Muscle of leg (tissue), 11 donors: ENCODE measurements around the gene MAPK14. TPM values are rescaled to one million over a fixed set of nuclear protein-coding genes. Genes with fewer than 3 reads are reported as not detected.
A peak's percentile ranks its signal among the peaks of the same experiment; 100 is the strongest.

Experiments
- DNase-seq: peaks from one replicate; pipeline ENCODE4 v3.0.0; 2013
- H3K27ac ChIP-seq: one replicate; pipeline ENCODE4 v1.5.1; 2013; ENCODE audit warnings: mild to moderate bottlenecking, low read length, control low read depth
- H3K27me3 ChIP-seq: one replicate; pipeline ENCODE4 v1.6.1; 2013; ENCODE audit warnings: low read length; ENCODE audit not compliant: control insufficient read depth, insufficient read depth
- H3K36me3 ChIP-seq: one replicate; pipeline ENCODE4 v1.6.1; 2013; ENCODE audit warnings: low read length; ENCODE audit not compliant: control insufficient read depth, insufficient read depth
- H3K4me1 ChIP-seq: one replicate; pipeline ENCODE4 v1.6.1; 2013; ENCODE audit warnings: low read length; ENCODE audit not compliant: control insufficient read depth, insufficient read depth
- H3K4me3 ChIP-seq: one replicate; pipeline ENCODE4 v1.5.1; 2013; ENCODE audit warnings: low read length, control low read depth
- H3K9me3 ChIP-seq: replicated peaks from 2 replicates; pipeline ENCODE4 v1.6.1; 2013; ENCODE audit warnings: low read depth, low read length; ENCODE audit not compliant: control insufficient read depth
- WGBS: methylation state at CpG from one replicate; pipeline ENCODE4 v1.1.5; 2013; ENCODE audit warnings: missing lambda C conversion rate; ENCODE audit not compliant: insufficient coverage; 5-methylcytosine and 5-hydroxymethylcytosine counted together
- polyA plus RNA-seq, 8 donors: library from polyadenylated mRNA; unstranded; fragments of 120-200 nt; gene quantifications; one replicate each; pipeline versions ENCODE4 v1.2.1 to v1.2.3, GENCODE V29; 2013; ENCODE audit warnings: inconsistent platforms in 1 of 8, low replicate concordance in 1 of 8; ENCODE audit not compliant: insufficient read length in 8 of 8, insufficient read depth in 1 of 8
- total RNA-seq: library from RNA; stranded (reverse); fragments of 120-200 nt; gene quantifications from one replicate; pipeline ENCODE4 v1.2.4, GENCODE V29; 2013

MAPK14 gene
- total and polyA plus RNA-seq, 9 donors = 27.5 to 36.8 (median 32.9) TPM

GRCh38 chr6:36141091-36141490 lies 113.5 kb downstream of the MAPK14 start:
- DNase-seq = no peak
- Histone ChIP-seq H3K27me3 (no peaks in the 10 kb centered on the region), H3K36me3 (peaks cover 3% of the 10 kb centered on the region), H3K9me3 (no peaks in the 10 kb centered on the region), H3K4me3 (no peak overlapping the region), H3K4me1 (peaks cover 12% of the 10 kb centered on the region), H3K27ac (no peak overlapping the region)
- no CpG with 5 or more reads among the region's 4 CpGs for WGBS

- H3K36me3 ChIP-seq = peaks cover 3% of the 10 kb centered on the region
- H3K4me1 ChIP-seq = peaks cover 12% of the 10 kb centered on the region
- H3K27me3 ChIP-seq = no peaks in the 10 kb centered on the region
- H3K27ac ChIP-seq = no peak overlapping the region
- no peak overlapping the region for H3K4me3 ChIP-seq
- 92% methylated on average over 4 of the region's 4 CpGs for WGBS
- no peaks in the 10 kb centered on the region for H3K9me3 ChIP-seq
- no peak for DNase-seq
Measured at GRCh38 chr6:36141961-36142360, 114.4 kb downstream of the MAPK14 start.

GRCh38 chr6:36142971-36143838 lies 115.6 kb downstream of the MAPK14 start:
- no peak for DNase-seq
- Histone ChIP-seq H3K27ac (no peak overlapping the region), H3K4me3 (no peak overlapping the region), H3K36me3 (peaks cover 3% of the 10 kb centered on the region), H3K27me3 (no peaks in the 10 kb centered on the region), H3K4me1 (peaks cover 16% of the 10 kb centered on the region), H3K9me3 (no peaks in the 10 kb centered on the region)
- 89% methylated on average over 12 of the region's 13 CpGs for WGBS

GRCh38 chr6:36145495-36145894 lies 117.9 kb downstream of the MAPK14 start:
- no peak for DNase-seq
- Histone ChIP-seq H3K27ac (no peak overlapping the region), H3K4me1 (peaks cover 4% of the 10 kb centered on the region), H3K9me3 (no peaks in the 10 kb centered on the region), H3K36me3 (no peaks in the 10 kb centered on the region), H3K27me3 (no peaks in the 10 kb centered on the region), H3K4me3 (no peak overlapping the region)
- 58% methylated on average over 2 of the region's 4 CpGs for WGBS

GRCh38 chr6:36147294-36147693 lies 119.7 kb downstream of the MAPK14 start:
- Histone ChIP-seq H3K4me1 (peaks cover 4% of the 10 kb centered on the region), H3K36me3 (no peaks in the 10 kb centered on the region), H3K4me3 (no peak overlapping the region), H3K27ac (no peak overlapping the region), H3K9me3 (no peaks in the 10 kb centered on the region), H3K27me3 (no peaks in the 10 kb centered on the region)
- WGBS = 85% methylated on average over 3 of the region's 3 CpGs
- no peak for DNase-seq

GRCh38 chr6:36149476-36149875 lies 121.9 kb downstream of the MAPK14 start:
- Histone ChIP-seq H3K36me3 (no peaks in the 10 kb centered on the region), H3K27me3 (no peaks in the 10 kb centered on the region), H3K4me3 (no peak overlapping the region), H3K27ac (no peak overlapping the region), H3K9me3 (peaks cover 2% of the 10 kb centered on the region), H3K4me1 (peaks cover 4% of the 10 kb centered on the region)
- DNase-seq = no peak

GRCh38 chr6:36150283-36150682 lies 122.7 kb downstream of the MAPK14 start:
- H3K27ac ChIP-seq = no peak overlapping the region
- H3K9me3 ChIP-seq = peaks cover 2% of the 10 kb centered on the region
- no CpG with 5 or more reads among the region's 3 CpGs for WGBS
- H3K4me1 ChIP-seq = peaks cover 4% of the 10 kb centered on the region
- peak; percentile 33 for DNase-seq
- H3K4me3 ChIP-seq = no peak overlapping the region
- H3K27me3 ChIP-seq = no peaks in the 10 kb centered on the region
- H3K36me3 ChIP-seq = no peaks in the 10 kb centered on the region

GRCh38 chr6:36154286-36154685 lies 126.7 kb downstream of the MAPK14 start:
- DNase-seq = no peak
- H3K27ac ChIP-seq = no peak overlapping the region
- 100% methylated on average over 1 of the region's 2 CpGs for WGBS
- H3K4me1 ChIP-seq = no peaks in the 10 kb centered on the region
- H3K27me3 ChIP-seq = no peaks in the 10 kb centered on the region
- H3K9me3 ChIP-seq = peaks cover 2% of the 10 kb centered on the region
- no peaks in the 10 kb centered on the region for H3K36me3 ChIP-seq
- no peak overlapping the region for H3K4me3 ChIP-seq

- Histone ChIP-seq H3K27me3 (no peaks in the 10 kb centered on the region), H3K36me3 (no peaks in the 10 kb centered on the region), H3K4me3 (no peak overlapping the region), H3K4me1 (no peaks in the 10 kb centered on the region), H3K9me3 (peaks cover 2% of the 10 kb centered on the region), H3K27ac (no peak overlapping the region)
- WGBS = no CpG with 5 or more reads among the region's 2 CpGs
- DNase-seq = no peak
Measured at GRCh38 chr6:36155662-36156061, 128.1 kb downstream of the MAPK14 start.

GRCh38 chr6:36160147-36160760 lies 132.6 kb downstream of the MAPK14 start:
- Histone ChIP-seq H3K27ac (no peak overlapping the region), H3K36me3 (no peaks in the 10 kb centered on the region), H3K9me3 (no peaks in the 10 kb centered on the region), H3K27me3 (no peaks in the 10 kb centered on the region), H3K4me1 (no peaks in the 10 kb centered on the region), H3K4me3 (no peak overlapping the region)
- no peak for DNase-seq
- no CpG with 5 or more reads among the region's 4 CpGs for WGBS
